ENCODE results near the gene ZNF526.

The ZNF526 gene

DNA sequence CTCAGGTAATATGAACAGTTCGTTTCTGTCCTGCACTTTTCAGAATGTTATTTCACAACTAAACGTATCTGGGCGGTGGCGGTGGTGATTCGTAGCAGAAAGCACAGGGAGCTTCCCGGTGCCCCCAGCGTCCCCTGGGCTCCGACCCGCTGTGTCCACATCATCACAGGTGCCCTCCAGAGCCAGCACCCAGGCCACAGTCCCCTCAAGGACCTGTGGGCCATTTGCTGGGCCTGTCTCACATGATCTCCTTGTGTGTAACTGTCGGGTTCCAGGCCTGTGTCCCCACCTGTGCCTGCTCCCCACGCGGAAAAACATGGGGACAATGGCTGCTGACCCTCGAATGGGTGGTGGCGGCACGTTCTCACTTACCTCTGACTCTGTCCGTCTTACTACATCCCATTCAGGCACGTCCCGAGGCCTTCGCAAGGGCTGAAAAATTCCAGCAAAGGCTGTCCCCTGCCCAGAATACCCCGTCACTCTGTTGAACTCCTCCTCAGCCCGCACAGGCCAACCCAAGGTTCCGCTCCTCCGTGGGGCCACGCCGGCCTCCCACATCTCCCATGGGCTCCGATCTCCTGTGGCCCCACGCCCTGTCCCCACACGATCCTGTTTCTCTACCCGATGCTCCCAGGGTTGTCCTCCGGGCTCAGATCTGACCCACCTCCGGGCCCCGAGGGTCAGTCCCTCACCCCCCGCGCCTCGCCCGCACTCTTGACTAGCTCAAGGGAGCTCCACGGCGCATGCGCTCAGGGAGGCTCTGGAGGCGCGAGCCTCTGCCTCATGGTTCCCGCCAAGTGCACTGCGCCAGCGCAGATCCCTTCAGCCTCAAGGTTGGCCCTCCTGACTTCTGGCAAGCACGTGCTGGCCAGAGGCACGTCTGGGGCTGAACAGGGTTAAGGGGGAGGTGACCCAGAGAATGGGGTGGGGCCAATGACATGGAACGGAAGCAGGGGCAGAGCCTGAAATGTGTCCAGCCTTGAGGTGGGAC, 23.8 kb upstream of the ZNF526 start:
- DNase-seq = no peak

DNA sequence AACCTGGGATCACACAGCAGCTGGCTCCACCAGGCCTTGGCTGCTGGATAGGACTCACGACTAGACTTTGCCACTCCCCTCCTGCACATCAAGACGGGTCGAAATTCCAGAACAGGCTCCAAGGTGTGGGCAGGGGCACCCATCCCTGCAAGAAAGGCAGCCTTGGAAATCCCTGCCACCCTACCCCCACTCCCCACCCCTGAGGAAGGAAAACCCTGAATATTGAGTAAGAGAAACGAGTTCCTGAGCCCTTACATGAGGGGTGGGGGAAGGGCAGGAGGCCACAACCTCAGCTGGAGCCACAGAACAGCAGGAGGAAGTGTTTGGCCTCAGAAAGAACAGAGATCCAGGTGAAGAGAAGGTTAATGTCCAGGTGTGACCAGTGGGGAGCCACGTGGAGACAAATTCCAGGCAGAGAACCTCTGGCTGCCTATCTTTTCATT, 22.7 kb upstream of the ZNF526 start:
- DNase-seq = no peak

DNA sequence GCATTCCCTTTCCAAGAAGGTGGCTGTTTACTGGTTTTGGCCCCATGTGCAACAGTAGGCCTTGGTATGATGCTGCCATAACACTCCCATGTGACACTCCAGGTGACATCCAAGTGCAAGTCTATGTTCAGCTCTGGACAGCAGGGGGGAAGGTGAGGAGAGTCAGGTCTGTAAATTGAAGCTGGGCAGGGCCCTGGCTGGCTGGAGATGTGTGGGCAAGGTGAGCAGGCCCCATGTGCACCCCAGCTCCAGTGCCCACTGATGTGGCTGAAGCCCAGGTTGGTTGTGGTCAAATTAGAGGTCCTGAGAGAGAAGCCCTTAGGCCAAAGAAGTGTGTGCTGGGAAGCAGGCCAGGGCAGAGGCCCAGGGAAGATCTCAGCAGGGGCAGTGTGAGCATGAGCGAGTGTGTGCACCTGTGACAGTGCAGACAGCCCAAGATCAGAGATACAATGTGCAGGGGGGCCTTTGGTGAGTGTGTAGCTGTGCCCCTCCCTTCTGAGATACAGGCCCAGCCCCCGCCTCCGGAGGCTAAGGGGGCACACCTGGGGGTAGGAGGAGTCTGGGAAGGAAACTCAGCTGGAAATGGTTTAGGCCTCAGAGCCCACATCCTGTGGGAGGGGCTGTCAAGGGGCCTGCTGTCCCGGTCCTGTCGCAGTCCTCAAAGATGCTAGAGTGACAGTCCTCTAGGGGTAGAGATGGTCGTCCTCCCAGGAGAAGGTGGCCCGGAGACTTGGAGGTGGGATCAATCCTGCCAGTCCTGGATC, 21.3 kb upstream of the ZNF526 start:
- no peak for DNase-seq

DNA sequence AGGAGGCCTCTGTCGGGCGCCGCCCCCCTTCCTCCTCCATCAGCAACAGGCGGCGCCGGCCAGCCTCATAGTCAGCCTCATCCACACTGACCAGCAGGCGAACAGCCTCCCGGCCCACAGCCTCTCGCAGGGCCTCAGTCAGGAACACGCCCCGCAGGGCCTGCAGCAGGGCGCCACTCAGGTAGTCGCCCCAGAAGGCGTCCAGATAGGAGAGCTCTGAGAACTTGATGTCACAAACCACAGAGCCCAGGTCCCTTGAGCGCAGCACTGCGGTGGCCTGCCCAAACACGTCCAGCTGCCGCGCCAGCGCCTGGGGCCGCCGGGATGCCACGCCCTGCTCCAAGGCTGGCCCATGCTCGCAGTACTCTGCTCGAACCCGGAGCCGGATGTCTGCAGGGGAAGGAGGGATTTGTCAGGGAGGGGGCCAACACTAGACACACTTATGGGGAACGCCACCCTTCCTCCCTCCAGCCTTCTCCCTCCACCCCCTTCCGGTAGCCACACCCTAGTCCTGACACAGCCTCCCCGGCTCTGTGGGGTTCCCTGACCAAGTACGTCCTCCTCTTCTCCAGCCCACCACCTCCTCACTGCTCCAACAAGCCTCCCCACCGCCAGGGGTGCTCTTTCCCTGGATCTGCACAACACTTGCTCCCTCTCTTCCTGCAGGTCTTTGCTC, 20.5 kb upstream of the ZNF526 start:
- DNase-seq = no peak

DNA sequence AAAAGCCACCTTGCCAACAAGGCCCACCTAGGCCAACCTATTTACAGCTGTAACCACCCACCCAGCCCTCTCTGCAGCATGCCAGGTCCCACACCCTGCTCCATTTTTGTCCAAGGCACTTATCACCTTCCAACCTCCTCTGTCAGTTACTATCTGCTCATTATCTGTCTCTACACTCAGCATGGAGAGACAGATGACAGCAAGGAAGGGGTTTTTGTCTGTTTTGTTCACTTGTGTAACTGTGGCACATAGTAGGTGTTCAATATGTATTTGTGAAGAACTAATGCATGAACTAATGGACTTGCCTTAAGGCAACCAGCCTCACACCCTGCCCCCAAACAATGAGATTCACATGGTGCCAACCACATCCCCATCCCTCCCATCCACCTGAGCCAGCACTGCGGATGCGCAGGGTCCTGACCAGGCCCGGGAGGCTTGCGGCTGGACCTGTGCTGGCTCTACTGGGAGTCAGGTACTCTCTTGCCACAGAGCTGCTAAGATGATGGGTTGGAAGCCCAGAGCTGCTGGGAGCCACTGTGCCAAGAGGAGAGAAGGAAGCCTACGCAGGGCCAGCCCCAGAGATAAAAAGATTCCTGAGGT, 19.9 kb upstream of the ZNF526 start:
- DNase-seq = no peak

DNA sequence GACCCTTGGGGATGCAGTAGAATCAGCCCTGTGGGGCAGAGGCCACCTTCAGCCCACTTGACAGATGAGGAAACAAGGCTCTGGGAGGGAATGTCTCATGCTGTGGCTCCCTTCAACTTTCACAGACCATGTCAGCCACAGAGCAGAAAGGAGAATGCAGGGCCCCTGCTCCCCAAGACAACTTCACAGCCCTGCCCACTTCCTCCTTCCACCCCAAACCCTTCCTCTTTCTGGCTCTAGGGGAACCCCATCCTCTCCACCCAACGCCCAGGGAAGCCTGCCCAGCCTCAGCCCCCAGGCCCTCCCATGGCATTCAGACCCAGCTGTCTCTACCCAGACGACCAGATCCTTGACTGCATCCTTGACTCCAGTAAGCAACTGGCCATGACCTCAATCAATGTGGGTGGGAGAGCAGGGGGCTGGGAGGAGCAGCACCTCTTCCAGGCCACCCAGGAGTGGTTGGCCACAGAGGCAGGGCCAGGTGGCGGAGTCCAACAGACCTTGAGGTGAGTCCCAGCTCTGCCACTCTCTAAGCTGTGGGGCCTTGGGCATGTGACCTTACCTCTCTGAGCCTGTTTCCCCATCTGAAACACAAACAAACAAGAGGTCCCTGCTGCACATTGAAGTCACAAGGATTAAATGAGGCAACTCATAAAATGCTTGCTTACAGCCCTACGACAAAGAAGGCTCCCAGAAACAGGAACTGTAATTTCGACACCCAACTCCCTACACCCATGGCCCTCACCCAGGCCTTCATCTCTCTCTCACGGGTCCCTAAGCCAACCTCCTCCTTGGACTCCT, 18.4 kb upstream of the ZNF526 start:
- DNase-seq = no peak

DNA sequence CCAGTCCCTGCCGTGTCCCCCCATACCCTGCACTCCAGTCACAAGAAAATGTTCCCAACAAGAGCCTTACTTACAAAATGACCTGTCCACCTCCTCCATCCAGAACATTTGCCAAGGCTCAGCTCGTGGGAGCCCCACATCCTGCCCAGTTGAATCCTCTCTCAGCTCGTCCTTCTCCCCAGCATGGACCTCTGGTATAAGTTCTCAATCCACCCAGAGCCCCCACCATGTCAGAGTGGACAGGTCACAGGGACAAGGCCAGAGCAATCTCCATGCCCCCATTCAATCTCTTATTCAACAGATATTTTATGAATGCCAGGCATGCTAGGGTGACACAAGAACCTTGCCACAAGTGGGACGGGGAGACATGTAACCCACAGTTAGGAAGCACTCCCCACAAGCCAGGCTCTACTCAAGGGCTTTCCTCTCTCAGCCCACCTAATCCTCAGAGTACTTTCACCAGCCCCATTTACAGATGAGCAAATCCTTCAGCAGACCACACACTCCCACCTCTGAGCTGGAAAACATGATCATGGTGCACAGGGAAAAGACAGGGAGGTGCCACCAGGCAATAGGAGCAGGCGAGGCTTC, 17.7 kb upstream of the ZNF526 start:
- DNase-seq = no peak

DNA sequence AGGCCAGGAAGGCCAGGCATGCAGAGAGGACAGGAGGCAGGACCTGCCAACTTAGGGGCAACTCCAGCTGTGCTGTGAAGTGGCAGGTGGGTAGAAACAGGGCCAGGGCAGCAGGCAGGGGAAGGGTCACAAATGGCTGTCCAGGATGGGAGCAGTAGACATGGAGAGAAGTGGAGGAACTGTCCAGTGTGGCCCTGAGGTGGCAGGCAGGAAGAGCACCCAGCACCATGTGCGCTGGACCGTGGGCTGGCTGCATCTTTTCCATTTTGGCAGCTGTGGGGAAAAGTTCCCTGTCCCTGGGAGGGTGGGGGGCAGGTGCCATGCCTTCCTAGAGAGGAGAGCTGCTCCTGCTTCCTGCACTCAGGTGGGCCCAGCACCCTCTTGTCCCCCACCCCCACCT, 16.4 kb upstream of the ZNF526 start:
- no peak for DNase-seq

DNA sequence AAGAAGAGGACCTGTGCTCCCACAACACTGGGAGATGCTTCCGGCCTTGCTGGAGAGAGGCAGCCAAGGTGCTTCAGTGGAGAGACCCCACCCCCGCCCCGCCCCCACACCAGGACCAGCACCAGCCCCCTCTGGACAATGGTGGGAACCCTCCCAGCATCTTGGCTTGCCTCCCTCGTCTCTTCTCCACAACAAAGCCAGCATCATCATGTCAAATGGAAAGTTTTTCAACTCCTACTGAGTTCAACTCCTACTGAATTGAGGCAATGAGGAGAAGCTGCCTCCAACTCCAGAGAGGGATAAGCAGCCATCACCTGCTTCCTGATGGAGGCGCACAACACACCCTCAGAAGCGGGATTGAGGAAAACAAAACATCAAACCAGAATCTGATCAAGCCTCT, 15.4 kb upstream of the ZNF526 start:
- DNase-seq = no peak

DNA sequence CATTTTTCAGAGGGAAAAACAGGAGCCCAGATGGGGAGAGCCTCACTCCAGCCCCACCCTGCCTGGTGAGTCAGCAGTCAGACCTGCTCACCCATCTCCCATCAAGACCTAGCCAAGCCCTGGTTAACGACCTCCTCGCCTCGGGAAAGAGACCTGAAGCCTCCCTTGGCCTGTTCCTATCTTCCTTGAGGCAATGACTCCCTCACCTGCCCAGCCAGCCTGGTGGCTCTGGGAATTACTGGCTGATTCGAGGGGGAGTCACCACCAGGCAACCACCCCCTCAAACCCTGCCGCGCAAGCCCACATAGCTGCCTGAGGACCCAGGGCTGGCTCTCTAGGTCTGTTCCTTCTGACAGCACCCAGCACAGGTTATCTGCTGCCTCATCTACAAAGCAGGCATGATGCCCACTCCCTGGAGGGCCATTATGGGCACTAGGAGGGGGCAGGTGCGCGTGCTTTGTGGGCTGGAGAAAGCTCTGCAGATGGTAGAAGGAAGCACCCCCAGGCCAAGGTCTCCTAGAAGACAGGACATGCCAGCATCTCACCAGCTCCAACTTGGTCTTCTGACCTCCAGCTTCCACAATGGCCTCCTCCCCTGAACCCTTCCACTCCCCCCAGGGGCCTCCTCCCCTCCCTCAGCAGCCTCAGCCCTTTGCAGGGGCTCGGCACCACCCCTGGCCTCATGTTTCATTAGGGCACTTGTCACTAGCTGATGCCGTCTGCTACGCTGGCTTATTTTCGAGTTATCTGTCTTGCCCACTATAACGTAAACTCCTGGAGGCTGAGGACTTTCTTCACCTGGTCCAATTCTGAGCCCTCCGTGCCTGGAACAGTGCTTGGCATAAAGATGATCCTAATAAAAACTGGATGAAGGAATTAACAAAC, 13.0 kb upstream of the ZNF526 start:
- DNase-seq = no peak

DNA sequence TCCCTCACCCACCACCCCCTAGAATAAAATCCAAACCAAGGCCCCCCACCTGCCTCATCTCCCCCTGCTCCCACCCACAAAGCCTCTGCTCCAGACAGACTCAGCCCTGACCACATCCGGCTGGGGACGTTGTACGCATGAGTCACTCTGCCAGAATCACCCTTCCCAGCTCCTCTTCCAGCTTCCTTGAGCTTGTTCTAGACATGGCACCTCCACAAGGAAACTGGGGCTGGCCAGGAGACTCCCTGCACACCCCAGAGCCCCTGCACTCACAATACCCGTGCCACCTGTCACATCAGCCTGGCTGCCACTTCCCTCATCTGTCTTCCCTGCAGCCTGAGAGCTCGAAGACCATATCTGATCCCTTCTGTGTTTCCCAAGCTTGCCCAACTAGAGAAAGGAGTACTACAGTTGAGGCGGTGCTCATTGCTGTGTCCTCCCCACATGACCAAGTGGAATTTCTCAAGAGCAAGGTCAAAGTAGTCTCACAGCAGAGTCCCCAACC, 12.3 kb upstream of the ZNF526 start:
- no peak for DNase-seq

DNA sequence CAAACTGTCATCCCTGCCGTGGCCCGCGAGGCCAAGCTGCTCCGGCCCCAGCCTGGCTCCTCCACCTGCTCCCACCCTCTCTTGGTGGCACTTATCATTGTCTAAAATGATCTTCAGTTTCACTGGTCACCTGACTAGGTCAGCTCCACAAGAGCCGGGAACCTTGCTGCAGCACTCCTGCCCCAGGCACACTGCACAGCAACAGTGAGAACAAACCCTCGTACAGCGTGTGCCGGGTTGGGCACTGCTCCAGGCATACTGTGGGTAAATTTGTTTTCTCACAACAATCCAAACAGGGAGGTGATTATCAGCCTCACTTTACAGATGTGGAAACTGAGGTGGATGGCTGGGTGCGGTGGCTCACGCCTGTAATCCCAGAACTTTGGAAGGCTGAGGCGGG, 11.5 kb upstream of the ZNF526 start:
- no peak for DNase-seq

DNA sequence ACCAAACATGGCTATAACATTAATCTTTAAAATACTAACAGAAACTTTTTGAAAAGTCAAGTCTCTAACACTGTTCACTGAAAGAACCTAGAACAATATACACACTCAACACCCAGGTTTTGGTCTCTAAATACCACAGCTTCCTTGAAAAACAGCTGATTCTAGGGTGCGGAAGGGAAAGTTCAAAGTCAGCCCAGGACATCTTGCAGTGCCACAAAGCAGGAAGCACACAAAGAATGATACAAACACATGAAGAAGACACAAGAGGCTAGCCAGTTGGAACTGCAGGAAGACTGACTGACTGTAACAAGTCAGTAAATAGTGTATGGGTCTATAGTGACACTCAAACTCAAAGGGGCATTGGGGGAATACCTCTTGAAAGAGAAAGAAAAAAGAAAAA, 7.2 kb upstream of the ZNF526 start:
- DNase-seq = no peak

DNA sequence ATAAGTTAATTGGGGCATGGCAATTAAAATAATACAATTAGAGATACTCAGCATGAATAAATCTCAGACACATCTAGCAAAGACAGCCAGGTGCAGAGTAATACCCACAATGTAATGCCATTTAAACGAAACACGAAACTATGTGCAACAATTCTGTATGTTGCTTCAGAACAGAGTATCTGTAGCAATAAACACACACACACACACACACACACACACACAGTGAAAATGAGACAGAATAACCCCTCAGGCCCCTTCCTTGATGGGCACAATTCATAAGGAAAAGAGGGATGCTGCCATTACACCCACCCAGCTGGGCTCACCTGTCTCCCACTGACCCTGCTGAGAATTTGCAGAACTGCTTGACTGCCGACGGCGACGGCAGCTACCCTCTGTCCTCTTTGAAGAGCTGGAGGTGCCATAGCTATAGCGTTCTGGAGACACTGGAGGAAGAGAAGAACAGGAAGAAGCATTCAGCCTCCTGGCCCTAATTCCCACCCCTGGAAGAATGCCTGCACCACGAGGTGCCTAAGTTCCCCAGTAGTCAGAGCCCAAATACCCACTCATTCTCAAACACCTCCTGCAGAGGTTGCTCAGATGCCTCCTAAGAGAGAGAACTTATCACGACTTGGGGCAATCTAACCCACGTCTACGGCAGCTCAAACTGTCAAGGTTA, 5.2 kb upstream of the ZNF526 start:
- DNase-seq = no peak

DNA sequence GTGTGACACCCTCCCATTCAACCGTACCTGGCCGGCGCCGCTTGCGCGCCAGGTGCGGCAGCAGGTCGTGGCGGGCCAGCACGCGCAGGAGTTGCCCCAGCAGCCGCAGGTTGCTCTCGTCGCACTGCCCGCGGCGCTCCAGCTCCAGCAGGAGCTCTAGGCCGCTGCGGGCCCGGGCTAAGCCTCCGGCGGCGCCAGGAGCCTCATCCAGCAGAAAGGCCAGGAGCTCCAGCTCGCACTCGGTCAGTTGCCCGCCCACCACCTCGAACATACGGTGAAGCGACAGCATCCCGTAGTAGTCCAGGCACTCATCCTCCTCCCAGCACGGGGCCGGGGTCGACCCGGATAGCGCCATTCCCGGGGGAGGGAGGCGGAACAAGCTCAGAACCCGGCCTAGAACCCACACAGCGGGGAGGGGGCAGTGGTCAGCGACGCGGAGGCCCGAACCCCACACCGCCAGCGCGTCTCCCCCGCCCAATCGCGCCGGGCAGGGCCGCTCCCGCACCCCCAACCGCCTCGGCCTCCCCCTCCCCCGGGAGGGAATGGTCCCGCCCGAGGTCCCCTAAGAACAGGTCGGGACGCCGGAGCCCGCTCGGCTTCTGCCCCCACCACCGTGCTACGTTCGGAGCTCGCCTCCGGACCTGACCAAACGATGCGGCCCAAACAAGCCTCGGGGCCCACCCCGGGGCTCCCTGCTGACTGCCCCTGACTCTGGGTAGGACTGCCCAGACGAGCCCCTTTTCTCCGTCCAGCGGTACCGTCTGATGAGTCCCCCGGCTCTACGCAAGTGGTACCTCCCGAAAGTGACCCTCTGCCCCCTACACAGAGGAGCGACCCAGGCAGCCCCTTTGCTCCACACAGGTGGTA, 3.2 kb upstream of the ZNF526 start:
- DNase-seq = peak; percentile 80

DNA sequence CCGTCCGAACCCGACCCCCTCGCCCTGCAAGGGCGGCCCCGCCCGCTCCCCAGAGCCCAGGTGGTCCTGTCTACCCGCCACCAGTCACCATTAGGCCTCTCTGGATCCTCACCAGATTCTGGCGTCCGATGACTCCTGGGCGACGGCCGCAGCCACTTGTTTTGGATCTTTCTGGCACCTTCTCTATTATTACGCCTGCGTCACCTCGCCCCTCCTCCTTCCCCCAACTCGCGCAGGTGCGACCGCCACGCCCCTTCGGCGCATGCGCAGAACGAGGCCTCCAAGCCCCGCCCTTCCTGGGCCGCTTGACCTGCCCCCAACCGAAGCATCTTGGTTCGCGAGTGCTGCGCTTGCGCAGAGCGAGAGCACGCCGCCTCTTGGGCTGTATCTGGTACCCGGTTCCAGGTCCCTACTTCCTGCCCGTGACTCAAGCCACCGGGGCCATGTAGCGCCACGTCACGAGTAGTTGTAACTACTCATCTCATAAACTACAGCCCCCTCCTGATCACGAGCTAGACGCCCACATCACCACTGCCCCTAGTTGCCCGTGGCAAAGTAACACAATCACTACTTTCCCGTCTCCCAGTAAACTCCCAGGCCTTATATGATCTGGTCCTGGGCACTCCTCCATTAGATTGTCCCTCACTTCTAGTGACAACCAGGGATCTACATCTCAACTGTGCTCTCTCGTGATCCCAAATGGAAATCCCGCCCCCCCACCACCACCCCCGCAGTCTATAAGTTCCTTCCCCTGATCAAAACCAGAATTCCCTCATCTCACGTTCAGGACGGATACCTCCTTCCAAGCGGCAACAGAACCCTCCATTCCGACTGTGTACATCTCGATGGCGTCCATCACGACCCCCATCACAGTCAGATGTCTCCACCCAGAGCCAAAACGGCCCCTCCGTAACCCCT, 2.3 kb upstream of the ZNF526 start, which contains the start of gene DEDD2:
Gene DEDD2 (minus strand): TSS at position 158 of the 918 bp plus-strand sequence. CDS start 670 bp downstream, outside the sequence.
- DNase-seq = peak; percentile 97

DNA sequence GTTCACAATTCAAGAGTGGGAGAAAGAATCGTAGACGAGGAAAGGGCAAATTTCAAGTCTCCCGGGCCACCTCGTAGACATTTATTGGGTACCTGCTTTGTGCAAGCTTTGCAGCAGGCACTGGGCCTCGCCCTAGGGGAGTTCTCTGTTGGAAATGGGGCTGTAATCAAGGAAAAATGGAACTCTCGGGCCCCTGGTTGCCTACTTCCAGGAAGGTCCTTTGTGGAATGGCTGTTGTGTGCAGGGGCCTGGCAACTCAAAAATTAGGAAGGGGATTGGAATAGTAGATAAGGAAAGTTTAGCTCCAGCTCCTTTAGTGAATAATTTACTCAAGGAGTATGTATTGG, 612 bp downstream of the ZNF526 start:
- no peak for DNase-seq
